BE2C (cell line): Measurements from ENCODE around the gene OR2J1.
"Not testable (repeated sequence)": the region's sequence is repeated elsewhere in the genome, so short reads cannot be mapped to it uniquely, and the experiment has no call there.

Experiments used
- DNase-seq: peaks from one replicate; pipeline ENCODE4 v3.0.0-alpha.2; 2020
- H3K27me3 ChIP-seq: fragments of 250-450 bp; sonication (Bioruptor Pico); 2 replicates; pipeline ENCODE4 v1.5.1; 2020; ENCODE audit warnings: mild to moderate bottlenecking
- H3K36me3 ChIP-seq: fragments of 250-450 bp; sonication (Bioruptor Pico); 2 replicates; pipeline ENCODE4 v1.5.1; 2020; ENCODE audit warnings: mild to moderate bottlenecking
- H3K4me1 ChIP-seq: fragments of 250-450 bp; sonication (Bioruptor Pico); 2 replicates; pipeline ENCODE4 v1.5.1; 2020
- H3K4me3 ChIP-seq: 2 replicates; pipeline ENCODE4 v1.5.1; 2011; ENCODE audit warnings: low read depth, low read length
- H3K9me3 ChIP-seq: fragments of 250-450 bp; sonication (Bioruptor Pico); 2 replicates; pipeline ENCODE4 v1.5.1; 2020
- TF ChIP-seq, protein P1 (sequence below): IDR thresholded peaks from 2 replicates; pipeline ENCODE4 v1.5.1; 2012; ENCODE audit warnings: mild to moderate bottlenecking, low read depth, low read length

OR2J1 gene

GRCh38 chr6:29146179-29146578, 46.9 kb downstream of the OR2J1 start:
- Histone ChIP-seq H3K36me3 (no peaks in the 10 kb centered on the region), H3K9me3 (no peaks in the 10 kb centered on the region), H3K4me1 (no peaks in the 10 kb centered on the region), H3K27me3 (no peaks in the 10 kb centered on the region), H3K4me3 (no peak overlapping the region)
- TF ChIP-seq, protein P1, sequence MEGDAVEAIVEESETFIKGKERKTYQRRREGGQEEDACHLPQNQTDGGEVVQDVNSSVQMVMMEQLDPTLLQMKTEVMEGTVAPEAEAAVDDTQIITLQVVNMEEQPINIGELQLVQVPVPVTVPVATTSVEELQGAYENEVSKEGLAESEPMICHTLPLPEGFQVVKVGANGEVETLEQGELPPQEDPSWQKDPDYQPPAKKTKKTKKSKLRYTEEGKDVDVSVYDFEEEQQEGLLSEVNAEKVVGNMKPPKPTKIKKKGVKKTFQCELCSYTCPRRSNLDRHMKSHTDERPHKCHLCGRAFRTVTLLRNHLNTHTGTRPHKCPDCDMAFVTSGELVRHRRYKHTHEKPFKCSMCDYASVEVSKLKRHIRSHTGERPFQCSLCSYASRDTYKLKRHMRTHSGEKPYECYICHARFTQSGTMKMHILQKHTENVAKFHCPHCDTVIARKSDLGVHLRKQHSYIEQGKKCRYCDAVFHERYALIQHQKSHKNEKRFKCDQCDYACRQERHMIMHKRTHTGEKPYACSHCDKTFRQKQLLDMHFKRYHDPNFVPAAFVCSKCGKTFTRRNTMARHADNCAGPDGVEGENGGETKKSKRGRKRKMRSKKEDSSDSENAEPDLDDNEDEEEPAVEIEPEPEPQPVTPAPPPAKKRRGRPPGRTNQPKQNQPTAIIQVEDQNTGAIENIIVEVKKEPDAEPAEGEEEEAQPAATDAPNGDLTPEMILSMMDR: no peak
- no peak for DNase-seq

- no peak for DNase-seq
- H3K27me3 ChIP-seq: no peaks in the 10 kb centered on the region
These were observed 47.8 kb downstream of the OR2J1 start for GRCh38 chr6:29147074-29147473.

DNA sequence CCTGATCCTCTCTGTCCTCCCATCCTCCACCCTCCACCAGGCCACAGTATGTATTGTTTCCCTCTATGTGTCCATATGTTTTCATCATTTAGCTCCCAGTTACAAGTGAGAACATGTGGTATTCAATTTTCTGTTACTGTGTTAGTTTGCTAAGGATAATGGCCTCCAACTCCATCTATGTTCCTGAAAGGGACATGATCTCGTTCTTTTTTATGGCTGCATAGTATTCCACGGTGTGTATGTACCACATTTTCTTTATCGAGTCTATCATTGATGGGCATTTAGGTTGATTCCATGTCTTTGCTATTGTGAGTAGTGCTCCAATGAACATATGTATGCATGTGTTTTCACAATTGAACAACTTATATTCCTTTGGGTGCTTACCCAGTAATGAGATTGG, 50.2 kb downstream of the OR2J1 start:
- not testable (repeated sequence) for H3K4me3 ChIP-seq, H3K4me1 ChIP-seq, H3K27me3 ChIP-seq, H3K9me3 ChIP-seq, H3K36me3 ChIP-seq, DNase-seq

More at GRCh38 chr6:29147074-29147473, 47.8 kb downstream of the OR2J1 start:
- H3K36me3 ChIP-seq: no peaks in the 10 kb centered on the region
- no peaks in the 10 kb centered on the region for H3K4me1 ChIP-seq
- no peaks in the 10 kb centered on the region for H3K9me3 ChIP-seq
- H3K4me3 ChIP-seq: no peak overlapping the region
- TF ChIP-seq, protein P1: no peak
